DND-41 (cell line): Measurements from ENCODE around the gene EYS.

ENCODE experiments used
- EZH2 ChIP-seq: IDR thresholded peaks from 3 replicates; pipeline ENCODE4 v1.6.1; 2012; ENCODE audit warnings: borderline replicate concordance, low read depth, mild to moderate bottlenecking, moderate library complexity, low read length, inconsistent platforms; ENCODE audit not compliant: severe bottlenecking
- TF ChIP-seq, protein P1 (sequence below): IDR thresholded peaks from 2 replicates; pipeline ENCODE4 v1.5.1; 2012; ENCODE audit warnings: borderline replicate concordance, low read length, moderate library complexity, mild to moderate bottlenecking; ENCODE audit not compliant: poor library complexity, severe bottlenecking; ENCODE audit errors: extremely low read depth

DNA sequence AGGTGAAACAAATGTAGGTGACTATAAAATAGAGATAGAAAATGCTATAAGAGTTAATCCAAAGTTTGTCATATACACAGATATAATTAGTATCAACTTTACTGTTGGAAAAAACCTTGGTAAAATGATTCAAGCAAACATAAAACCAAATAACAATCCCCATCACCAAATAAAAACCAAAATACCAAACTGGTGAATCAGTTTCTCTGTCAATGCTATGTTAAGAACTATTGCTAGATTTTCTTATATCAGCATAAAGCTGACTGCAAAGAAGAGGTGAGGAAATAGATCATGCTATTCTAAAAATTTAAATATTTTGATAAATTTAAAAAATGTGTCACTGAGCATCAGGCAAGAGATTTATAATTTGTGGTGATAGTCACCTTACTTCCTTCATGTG lies 1413.0 kb downstream of the EYS start:
- TF ChIP-seq EZH2: no peak
- TF ChIP-seq, protein P1, sequence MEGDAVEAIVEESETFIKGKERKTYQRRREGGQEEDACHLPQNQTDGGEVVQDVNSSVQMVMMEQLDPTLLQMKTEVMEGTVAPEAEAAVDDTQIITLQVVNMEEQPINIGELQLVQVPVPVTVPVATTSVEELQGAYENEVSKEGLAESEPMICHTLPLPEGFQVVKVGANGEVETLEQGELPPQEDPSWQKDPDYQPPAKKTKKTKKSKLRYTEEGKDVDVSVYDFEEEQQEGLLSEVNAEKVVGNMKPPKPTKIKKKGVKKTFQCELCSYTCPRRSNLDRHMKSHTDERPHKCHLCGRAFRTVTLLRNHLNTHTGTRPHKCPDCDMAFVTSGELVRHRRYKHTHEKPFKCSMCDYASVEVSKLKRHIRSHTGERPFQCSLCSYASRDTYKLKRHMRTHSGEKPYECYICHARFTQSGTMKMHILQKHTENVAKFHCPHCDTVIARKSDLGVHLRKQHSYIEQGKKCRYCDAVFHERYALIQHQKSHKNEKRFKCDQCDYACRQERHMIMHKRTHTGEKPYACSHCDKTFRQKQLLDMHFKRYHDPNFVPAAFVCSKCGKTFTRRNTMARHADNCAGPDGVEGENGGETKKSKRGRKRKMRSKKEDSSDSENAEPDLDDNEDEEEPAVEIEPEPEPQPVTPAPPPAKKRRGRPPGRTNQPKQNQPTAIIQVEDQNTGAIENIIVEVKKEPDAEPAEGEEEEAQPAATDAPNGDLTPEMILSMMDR: no peak
